HG03469 (cell line): ENCODE results near the gene CD58.
"Not testable (repeated sequence)": the region's sequence is repeated elsewhere in the genome, so short reads cannot be mapped to it uniquely, and the experiment has no call there.

Source experiments
- ATAC-seq: cut with Tn5 transposase; IDR thresholded peaks from one replicate; pipeline ENCODE4 v1.9.1; 2021; ENCODE audit warnings: mild to moderate bottlenecking, moderate library complexity, moderate number of reproducible peaks; ENCODE audit not compliant: unreplicated experiment

The CD58 gene

GRCh38 chr1:116570358-116571214 is at the start of gene CD58:
CD58 (minus strand) TSS chr1:116571026; CDS start chr1:116570972, 54 bp downstream.
- ATAC-seq = peak; percentile 46

GRCh38 chr1:116620392-116620791 is 49.6 kb upstream of the CD58 start:
- ATAC-seq = not testable (repeated sequence)

- ATAC-seq = not testable (repeated sequence)
Measured at GRCh38 chr1:116619106-116619505, 48.3 kb upstream of the CD58 start.

GRCh38 chr1:116617808-116618207 is 47.0 kb upstream of the CD58 start:
- ATAC-seq = not testable (repeated sequence)

- not testable (repeated sequence) for ATAC-seq
Measured at GRCh38 chr1:116613825-116614224, 43.0 kb upstream of the CD58 start.

GRCh38 chr1:116609801-116610371 is 39.1 kb upstream of the CD58 start:
- not testable (repeated sequence) for ATAC-seq

- not testable (repeated sequence) for ATAC-seq
Measured at GRCh38 chr1:116608841-116609240, 38.0 kb upstream of the CD58 start.

GRCh38 chr1:116608151-116608550 is 37.3 kb upstream of the CD58 start:
- not testable (repeated sequence) for ATAC-seq

- not testable (repeated sequence) for ATAC-seq
Measured at GRCh38 chr1:116607463-116607862, 36.6 kb upstream of the CD58 start.

- not testable (repeated sequence) for ATAC-seq
Measured at GRCh38 chr1:116606067-116606466, 35.2 kb upstream of the CD58 start.

GRCh38 chr1:116605315-116605714 is 34.5 kb upstream of the CD58 start:
- no peak for ATAC-seq

- not testable (repeated sequence) for ATAC-seq
Measured at GRCh38 chr1:116604408-116604807, 33.6 kb upstream of the CD58 start.

- not testable (repeated sequence) for ATAC-seq
Measured at GRCh38 chr1:116603646-116604045, 32.8 kb upstream of the CD58 start.

GRCh38 chr1:116599369-116599768 is 28.5 kb upstream of the CD58 start:
- not testable (repeated sequence) for ATAC-seq

- ATAC-seq = not testable (repeated sequence)
Measured at GRCh38 chr1:116598420-116599036, 27.7 kb upstream of the CD58 start.

GRCh38 chr1:116597388-116597787 is 26.6 kb upstream of the CD58 start:
- peak; percentile 62 for ATAC-seq

GRCh38 chr1:116596742-116597307 is 26.0 kb upstream of the CD58 start:
- not testable (repeated sequence) for ATAC-seq

- ATAC-seq = not testable (repeated sequence)
Measured at GRCh38 chr1:116595946-116596741, 25.3 kb upstream of the CD58 start.

- ATAC-seq = not testable (repeated sequence)
Measured at GRCh38 chr1:116595065-116595840, 24.4 kb upstream of the CD58 start.

GRCh38 chr1:116593977-116594376 is 23.2 kb upstream of the CD58 start:
- ATAC-seq = not testable (repeated sequence)
